Small intestine (tissue), 7 donors: ENCODE data around the gene DDX3X. TPM values are rescaled to one million over a fixed set of nuclear protein-coding genes. Genes with fewer than 3 reads are reported as not detected.
"Not testable (repeated sequence)": the region's sequence is repeated elsewhere in the genome, so short reads cannot be mapped to it uniquely, and the experiment has no call there.

Experiments used
- DNase-seq, 2 donors: peaks; one replicate each; pipeline versions ENCODE4 v3.0.0 to v3.0.0-alpha.2; 2013
- FAIRE-seq: peaks from 2 replicates; lab custom pipeline; 2012; peaks lifted over from hg19 to GRCh38; lab: Jason Lieb, UNC
- H3K27ac ChIP-seq, 3 donors: one replicate each; pipeline ENCODE4 v1.5.1; 2013; ENCODE audit warnings: low read length in 2 of 3, mild to moderate bottlenecking in 2 of 3, control low read depth in 1 of 3, inconsistent platforms in 1 of 3, low read depth in 1 of 3, moderate library complexity in 1 of 3
- H3K27me3 ChIP-seq, 3 donors: one replicate each; pipeline ENCODE4 v1.6.1; 2013; ENCODE audit warnings: low read length in 3 of 3, inconsistent platforms in 1 of 3; ENCODE audit not compliant: control insufficient read depth in 3 of 3, insufficient read depth in 3 of 3
- H3K36me3 ChIP-seq, 3 donors: one replicate each; pipeline ENCODE4 v1.6.1; 2013; ENCODE audit warnings: low read length in 3 of 3, inconsistent platforms in 1 of 3, low read depth in 1 of 3, mild to moderate bottlenecking in 1 of 3, moderate library complexity in 1 of 3; ENCODE audit not compliant: control insufficient read depth in 3 of 3, insufficient read depth in 2 of 3
- H3K4me1 ChIP-seq, 3 donors: one replicate each; pipeline ENCODE4 v1.6.1; 2013; ENCODE audit warnings: low read length in 2 of 3, inconsistent platforms in 1 of 3, low read depth in 1 of 3, mild to moderate bottlenecking in 1 of 3, moderate library complexity in 1 of 3; ENCODE audit not compliant: control insufficient read depth in 3 of 3, insufficient read depth in 2 of 3
- H3K4me3 ChIP-seq, 3 donors: one replicate each; pipeline ENCODE4 v1.5.1; 2013; ENCODE audit warnings: low read length in 3 of 3, control low read depth in 1 of 3, inconsistent platforms in 1 of 3, low read depth in 1 of 3, mild to moderate bottlenecking in 1 of 3, moderate library complexity in 1 of 3
- H3K9me3 ChIP-seq, 2 donors: one replicate each; pipeline ENCODE4 v1.6.1; 2013; ENCODE audit warnings: low read depth in 1 of 2, low read length in 1 of 2; ENCODE audit not compliant: control insufficient read depth in 2 of 2, insufficient read depth in 1 of 2
- WGBS, 3 donors: extraction: QIAGEN DNeasy Blood & Tissue Kit; methylation state at CpG; one replicate each; pipeline ENCODE4 v1.1.7; 2013; 5-methylcytosine and 5-hydroxymethylcytosine counted together
- polyA plus RNA-seq, 4 donors: library from polyadenylated mRNA; stranded (reverse) in 3 of 4; unstranded in 1 of 4; fragments of 200-250 nt in 3 of 4; fragments of 120-200 nt in 1 of 4; gene quantifications; one replicate each; pipeline versions ENCODE4 v1.2.1 to v1.2.3, GENCODE V29; 2013
- donor health status: healthy with polysubstance abuse.
- donor health status: control.
- donor health status: control.
- donor health status: Bipolar disorder and iron deficiency.
- donor health status: healthy.

Gene DDX3X
- polyA plus RNA-seq, 4 donors = 72.5 to 177 (median 105) TPM

DNA sequence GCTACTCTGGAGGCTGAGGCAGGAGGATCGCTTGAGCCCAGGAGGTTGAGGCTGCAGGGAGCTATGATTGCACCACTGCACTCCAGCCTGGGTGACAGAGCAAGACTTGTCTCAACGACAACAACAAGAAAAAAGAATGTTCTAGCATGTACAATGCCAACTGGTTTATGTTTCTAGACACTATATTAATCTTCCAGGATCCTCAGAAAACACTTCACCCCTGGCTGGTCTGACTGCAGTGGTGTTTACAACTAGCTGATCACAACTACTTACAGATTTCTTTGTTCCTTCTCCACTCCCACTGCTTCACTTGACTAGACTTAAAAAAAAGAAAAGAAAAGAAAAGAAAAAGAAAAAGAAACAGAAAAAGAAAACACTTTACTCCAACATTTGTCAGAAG is 17.7 kb upstream of the DDX3X start:
- not testable (repeated sequence) for H3K36me3 ChIP-seq, DNase-seq, H3K4me3 ChIP-seq, H3K4me1 ChIP-seq, H3K27ac ChIP-seq, H3K9me3 ChIP-seq, H3K27me3 ChIP-seq
- peak; percentile 74 for FAIRE-seq
- WGBS, 3 donors = 70 to 87% (median 76%) methylated on average over 1 to 2 of the region's 2 CpGs

DNA sequence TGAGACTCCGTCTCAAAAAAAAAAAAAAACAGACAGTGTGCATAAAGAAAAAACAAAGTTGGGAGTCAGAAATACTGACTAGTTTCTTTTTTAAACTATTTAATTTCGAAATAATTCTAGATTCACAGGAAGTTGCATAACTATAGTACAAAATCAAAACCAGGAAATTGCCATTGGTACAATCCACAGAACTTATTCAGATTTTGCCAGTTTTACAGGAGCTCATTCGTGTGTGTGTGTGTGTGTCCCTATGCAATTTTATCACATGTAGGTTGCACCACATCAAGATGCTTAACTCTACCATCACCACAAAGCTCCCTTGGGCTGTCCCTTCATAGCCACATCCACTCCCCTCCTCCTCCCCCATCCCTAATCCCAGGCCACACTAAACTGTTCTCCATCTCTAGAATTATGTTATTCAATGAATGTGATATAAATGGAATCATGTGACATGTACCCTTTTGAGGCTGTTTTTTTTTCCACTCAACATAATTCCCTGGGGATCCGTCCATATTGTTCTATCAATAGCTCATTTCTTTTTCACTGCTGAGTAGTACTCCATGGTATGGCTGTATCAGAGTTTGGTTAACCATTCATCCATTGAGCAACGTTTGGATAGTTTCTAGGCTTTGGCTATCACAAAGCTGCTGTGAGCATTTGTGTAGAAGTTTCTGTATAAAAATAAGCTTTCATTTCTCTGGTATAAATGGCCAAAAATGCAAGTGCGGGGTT is 16.3 kb upstream of the DDX3X start:
- no peaks in the 10 kb centered on the region for H3K36me3 ChIP-seq
- 78 to 90% (median 81%) methylated on average over 6 of the region's 6 CpGs for WGBS, 3 donors
- FAIRE-seq = no peak

DNA sequence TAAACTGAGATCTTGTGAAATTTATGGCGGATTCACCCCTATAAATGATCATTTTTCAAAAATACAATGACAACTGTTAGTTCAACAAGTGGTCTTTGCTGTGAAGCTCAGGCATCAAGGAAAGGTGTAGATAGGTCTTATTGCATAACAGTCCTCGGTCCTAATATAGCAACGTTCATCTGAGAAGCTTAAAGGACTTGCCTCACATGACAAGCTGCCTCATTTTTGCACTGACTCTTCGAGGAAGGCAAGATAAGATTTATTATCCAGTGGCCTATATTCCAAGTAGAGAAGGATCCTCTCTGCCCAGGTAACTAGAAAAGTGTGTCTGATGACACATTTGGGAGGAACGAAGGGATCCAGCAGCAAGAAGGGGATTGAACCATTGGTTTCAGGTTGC is 13.6 kb upstream of the DDX3X start:
- Histone ChIP-seq H3K36me3 (no peaks in the 10 kb centered on the region), H3K4me1 (no peaks in the 10 kb centered on the region), H3K27ac (no peak overlapping the region), H3K9me3 (no peaks in the 10 kb centered on the region), H3K4me3 (no peak overlapping the region), H3K27me3 (no peaks in the 10 kb centered on the region)
- FAIRE-seq (no peak), DNase-seq (peak in 1 of 2 donors; percentile 22)
- 75 to 78% (median 75%) methylated on average over 5 of the region's 5 CpGs for WGBS, 3 donors

More for the DNA sequence above, 16.3 kb upstream of the DDX3X start:
- H3K4me1 ChIP-seq = no peaks in the 10 kb centered on the region
- H3K27ac ChIP-seq = no peak overlapping the region
- H3K9me3 ChIP-seq = no peaks in the 10 kb centered on the region
- no peak overlapping the region for H3K4me3 ChIP-seq
- no peaks in the 10 kb centered on the region for H3K27me3 ChIP-seq
- no peak for DNase-seq

DNA sequence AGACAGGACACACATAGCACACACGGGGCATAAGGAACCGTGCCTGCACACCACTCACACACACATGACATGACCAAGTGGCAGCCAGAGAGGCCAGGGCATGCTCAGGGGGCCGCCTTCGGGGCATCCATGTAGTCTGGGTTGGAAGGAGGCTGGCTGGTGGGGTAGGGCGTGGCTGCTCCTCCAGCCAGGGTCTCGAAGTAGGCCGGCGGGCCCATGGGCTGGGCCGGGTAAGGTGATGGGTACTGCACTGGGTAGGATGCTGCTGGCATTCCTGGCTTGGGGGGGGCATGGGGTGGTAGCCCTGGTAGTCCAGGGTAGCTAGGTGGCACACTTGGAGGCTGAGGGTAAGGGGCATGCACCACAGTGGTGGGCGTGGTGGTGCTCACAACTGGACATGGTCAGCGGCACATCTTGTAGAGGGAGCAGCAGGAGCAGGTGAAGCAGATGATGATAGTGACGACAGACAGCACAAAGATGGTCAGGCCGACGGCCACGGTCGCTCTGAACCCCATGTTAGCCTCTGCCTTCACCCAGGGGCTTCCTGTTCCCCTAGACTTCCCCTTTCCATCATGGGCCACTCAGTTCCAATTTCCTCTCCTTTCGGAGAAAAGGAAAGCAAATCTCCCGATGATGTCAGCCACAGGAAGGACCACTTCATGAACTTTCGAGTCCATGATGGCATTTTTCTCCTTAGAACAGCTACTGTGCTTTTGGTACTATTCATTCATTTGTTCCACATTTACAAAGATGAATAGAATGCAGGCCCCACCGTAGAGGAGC is 10.9 kb upstream of the DDX3X start:
- H3K4me3 ChIP-seq = no peak overlapping the region
- H3K27me3 ChIP-seq = no peaks in the 10 kb centered on the region
- WGBS, 3 donors = 85 to 94% (median 87%) methylated on average over 17 to 20 of the region's 20 CpGs
- DNase-seq = no peak
- no peaks in the 10 kb centered on the region for H3K36me3 ChIP-seq
- H3K4me1 ChIP-seq = no peaks in the 10 kb centered on the region
- no peaks in the 10 kb centered on the region for H3K9me3 ChIP-seq
- no peak overlapping the region for H3K27ac ChIP-seq
- no peak for FAIRE-seq

DNA sequence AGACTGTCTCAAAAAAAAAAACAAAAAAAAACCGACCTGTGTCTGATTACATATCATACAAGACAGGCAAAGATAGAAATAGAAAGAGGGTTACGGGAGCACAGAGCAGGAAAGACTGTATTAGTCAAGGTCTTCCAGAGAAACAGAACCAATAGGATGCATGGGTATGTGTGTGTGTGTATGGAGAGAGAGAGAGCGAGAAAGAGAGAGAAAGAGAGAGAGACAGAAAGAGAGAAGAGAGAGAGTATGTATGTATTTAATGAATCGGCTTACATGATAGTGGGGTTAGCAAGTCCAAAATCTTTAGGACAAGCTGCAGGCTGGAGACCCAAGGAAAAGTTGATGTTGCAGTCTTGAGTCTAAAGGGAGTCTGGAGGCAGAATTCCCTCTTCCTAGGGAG is 7.5 kb upstream of the DDX3X start:
- Histone ChIP-seq H3K4me1 (no peaks in the 10 kb centered on the region), H3K9me3 (no peaks in the 10 kb centered on the region), H3K27ac (no peak overlapping the region), H3K4me3 (no peak overlapping the region), H3K27me3 (no peaks in the 10 kb centered on the region), H3K36me3 (no peaks in the 10 kb centered on the region)
- FAIRE-seq = no peak
- 84 to 88% (median 87%) methylated on average over 4 of the region's 4 CpGs for WGBS, 3 donors
- no peak for DNase-seq

DNA sequence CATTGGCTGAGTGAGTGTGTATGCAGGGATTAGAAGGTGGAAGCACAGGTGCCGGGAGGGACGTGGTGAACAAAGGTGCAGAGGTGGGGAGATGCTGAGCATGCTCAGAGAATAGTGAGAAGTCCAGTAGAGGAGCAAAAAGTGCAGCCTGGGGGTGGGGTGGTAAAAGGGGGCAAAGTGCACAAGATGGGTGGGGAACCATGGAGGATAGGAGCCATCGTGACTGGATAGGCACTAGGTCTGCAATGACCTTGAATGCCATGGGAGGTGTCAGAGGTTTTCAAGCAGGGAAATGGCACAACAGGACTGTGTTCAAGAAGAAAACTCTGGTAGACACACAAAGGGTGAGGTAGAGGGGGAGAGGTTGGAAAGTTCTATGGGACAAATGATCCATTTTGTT is 6.6 kb upstream of the DDX3X start:
- WGBS, 3 donors = 31 to 65% (median 40%) methylated on average over 3 of the region's 3 CpGs
- H3K4me1 ChIP-seq = no peaks in the 10 kb centered on the region
- no peaks in the 10 kb centered on the region for H3K36me3 ChIP-seq
- no peak overlapping the region for H3K4me3 ChIP-seq
- no peak overlapping the region for H3K27ac ChIP-seq
- FAIRE-seq = no peak
- H3K27me3 ChIP-seq = no peaks in the 10 kb centered on the region
- H3K9me3 ChIP-seq = no peaks in the 10 kb centered on the region
- peak in 1 of 2 donors; percentile 50 for DNase-seq

DNA sequence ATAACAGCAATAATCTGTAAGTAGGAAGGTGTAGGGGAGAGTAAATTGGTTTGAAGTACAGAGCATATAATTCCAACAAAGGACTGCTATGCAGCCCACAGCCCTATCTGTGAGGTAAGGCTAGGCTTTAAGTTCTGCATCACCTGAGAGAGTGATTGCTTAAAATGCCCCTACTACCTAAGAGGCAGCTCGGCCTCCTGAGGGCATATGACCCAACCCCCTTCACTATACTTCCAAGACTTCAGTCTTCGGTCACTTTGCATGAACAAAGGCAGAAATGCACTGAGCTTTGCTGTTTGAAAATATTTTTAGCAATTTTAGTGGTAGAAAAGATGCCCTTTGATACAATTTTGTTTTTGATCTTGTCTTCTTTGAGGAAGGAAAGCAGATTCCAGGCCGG is 4.9 kb upstream of the DDX3X start:
- H3K27me3 ChIP-seq = no peaks in the 10 kb centered on the region
- 86 to 92% (median 86%) methylated on average over 3 of the region's 3 CpGs for WGBS, 3 donors
- H3K9me3 ChIP-seq = no peaks in the 10 kb centered on the region
- H3K36me3 ChIP-seq = no peaks in the 10 kb centered on the region
- FAIRE-seq (no peak), DNase-seq (no peak)
- H3K4me1 ChIP-seq = no peaks in the 10 kb centered on the region
- no peak overlapping the region for H3K27ac ChIP-seq
- no peak overlapping the region for H3K4me3 ChIP-seq

DNA sequence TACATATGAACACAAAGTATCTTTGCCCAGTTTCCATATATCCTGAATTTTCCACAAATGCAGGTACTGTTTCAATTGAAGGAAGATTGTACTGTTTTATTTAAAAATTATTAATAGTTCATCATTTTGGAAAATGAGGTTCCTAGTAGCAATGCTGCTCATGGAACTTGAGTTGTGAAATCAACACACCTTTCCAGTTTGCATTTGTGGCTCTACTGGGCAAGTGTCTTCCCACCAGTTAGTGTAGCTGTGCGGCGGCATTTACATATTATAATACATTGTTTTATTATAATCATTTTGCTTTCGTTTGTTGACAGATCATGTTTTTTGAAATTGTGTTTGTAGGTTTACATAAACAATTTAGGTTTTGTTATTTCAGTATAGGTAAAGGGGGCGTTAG is 2.0 kb upstream of the DDX3X start:
- FAIRE-seq = no peak

More for the DNA sequence above, 2.0 kb upstream of the DDX3X start:
- Histone ChIP-seq H3K27ac (peak overlapping the region; percentile 99 to 100 (median 100)), H3K27me3 (no peaks in the 10 kb centered on the region), H3K4me3 (peak overlapping the region in 2 of 3 donors; percentile 18 to 94), H3K36me3 (no peaks in the 10 kb centered on the region), H3K4me1 (no peaks in the 10 kb centered on the region), H3K9me3 (no peaks in the 10 kb centered on the region)
- WGBS, 3 donors = 56 to 67% (median 67%) methylated on average over 4 of the region's 4 CpGs
- DNase-seq = peak in 1 of 2 donors; percentile 5
